IPS-NIHi11 (cell line): ENCODE data around the gene SCTR.

Experiments
- DNase-seq: peaks from one replicate; pipeline ENCODE4 v3.0.0; 2012; ENCODE audit warnings: mixed read lengths, low spot score

SCTR gene

DNA sequence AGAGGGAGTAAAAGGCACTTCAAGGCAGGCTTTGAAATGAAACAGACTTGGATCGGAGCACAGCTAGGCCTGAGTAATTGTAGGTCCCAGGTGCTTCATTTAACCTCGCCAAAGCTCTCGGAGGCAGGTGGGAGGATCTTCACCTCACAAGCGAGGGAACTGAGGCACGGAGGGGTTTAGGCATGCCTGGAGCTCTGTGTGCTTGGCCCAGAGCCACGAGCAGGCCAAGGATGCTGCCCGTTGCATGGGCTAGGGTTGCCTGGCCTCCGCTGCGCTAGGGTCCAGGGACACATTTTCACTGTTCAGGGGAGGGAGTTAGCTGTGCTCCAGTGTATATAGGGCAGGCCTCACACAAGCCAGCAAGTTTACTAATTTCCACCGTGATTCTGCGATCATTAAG, 81.4 kb downstream of the SCTR start:
- DNase-seq: no peak

DNA sequence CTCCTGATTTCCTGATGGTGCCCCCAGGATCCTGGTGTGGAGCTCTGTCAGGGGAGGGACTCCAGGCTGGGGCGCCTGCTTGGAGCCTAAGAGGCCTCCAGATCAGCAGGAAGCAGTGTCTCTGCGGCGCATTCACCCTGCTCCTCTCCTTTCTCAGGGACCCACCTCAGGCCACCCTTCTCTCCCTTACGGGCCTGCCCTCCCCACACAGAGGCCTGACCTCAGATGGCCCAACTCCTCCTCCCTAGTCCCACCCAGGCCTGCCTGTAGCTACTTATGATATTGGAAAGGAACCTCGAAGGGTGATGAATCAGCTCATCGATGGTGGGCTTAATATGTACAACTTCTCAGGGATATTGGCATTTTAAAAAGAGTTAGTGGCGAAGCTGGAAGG, 82.1 kb downstream of the SCTR start:
- no peak for DNase-seq

DNA sequence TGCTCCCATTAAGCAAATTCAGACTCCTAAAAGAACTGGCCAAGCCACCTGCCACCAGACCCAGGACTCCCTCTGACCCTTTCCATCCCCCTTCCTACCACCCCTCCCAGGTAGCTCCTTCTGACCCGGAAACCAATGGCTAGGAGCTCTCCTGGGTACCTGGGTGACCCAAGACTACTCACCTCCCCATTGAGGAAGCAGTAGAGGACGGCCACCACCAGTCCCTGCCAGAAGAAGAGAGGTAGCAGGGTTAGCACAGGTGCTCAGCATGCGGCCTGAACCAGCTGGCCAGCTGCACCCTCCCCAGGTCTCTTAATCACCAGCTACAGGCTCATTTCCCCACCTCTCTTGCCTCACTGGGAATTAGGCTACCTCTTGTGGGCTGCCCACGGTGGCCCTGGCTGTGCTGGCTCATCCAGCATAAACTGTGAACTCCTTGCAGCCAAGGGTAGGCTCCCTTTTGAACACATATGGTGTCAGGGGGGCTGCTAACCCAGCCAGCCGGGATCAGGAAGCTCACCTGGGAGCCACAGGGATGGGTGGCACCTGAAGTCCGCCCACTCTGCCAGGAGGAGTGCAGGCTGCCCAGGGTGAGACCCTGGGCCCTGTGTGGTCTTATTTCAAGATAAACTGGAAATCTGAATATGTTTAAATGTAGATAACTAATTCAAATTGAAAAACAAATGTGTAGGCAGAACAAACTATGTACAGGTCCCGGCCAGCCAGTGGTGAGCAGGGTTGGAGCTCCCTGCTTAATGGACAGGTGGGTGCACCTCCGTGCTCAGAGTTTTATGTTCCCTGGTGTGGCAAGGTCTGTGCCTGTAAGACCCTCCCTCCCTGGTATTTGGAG, 82.7 kb downstream of the SCTR start:
- DNase-seq: no peak

DNA sequence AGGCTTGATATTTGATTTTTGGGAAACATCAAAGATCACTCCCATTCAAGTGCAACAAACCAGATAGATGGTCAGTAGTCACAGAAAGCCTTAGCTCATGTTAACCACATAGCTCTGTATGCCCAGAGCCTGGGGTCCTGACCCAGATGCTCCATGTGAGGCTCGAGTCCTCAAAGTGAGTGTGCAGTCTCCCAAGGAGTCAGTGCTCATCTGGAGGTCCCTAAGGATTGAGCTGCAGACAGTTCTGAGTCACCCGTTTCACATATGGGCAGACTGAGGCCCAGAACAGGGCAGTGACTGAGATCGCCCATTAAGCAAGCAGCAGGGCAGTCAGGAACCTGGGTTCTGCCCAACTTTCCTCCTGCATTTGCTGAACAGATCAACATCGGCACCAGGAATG, 83.4 kb downstream of the SCTR start:
- DNase-seq: no peak

DNA sequence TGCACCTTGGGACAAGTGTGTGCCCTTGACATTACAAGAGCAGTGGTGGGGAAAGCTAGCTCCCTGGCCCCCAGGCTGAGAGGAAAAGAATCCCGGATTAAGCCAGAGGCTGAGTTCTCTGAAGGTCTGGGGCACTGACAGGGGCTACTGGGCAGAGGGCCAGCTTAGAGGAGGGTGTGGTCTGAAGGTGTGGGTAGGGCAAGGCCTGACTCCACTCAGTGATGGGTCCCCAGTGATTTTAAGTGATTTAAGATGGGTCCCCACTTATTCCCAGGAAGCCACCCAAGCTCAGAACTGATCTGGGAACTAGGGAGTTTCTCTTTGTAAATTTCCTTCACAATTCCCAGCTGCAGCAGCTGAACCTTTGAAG, 83.8 kb downstream of the SCTR start:
- no peak for DNase-seq

DNA sequence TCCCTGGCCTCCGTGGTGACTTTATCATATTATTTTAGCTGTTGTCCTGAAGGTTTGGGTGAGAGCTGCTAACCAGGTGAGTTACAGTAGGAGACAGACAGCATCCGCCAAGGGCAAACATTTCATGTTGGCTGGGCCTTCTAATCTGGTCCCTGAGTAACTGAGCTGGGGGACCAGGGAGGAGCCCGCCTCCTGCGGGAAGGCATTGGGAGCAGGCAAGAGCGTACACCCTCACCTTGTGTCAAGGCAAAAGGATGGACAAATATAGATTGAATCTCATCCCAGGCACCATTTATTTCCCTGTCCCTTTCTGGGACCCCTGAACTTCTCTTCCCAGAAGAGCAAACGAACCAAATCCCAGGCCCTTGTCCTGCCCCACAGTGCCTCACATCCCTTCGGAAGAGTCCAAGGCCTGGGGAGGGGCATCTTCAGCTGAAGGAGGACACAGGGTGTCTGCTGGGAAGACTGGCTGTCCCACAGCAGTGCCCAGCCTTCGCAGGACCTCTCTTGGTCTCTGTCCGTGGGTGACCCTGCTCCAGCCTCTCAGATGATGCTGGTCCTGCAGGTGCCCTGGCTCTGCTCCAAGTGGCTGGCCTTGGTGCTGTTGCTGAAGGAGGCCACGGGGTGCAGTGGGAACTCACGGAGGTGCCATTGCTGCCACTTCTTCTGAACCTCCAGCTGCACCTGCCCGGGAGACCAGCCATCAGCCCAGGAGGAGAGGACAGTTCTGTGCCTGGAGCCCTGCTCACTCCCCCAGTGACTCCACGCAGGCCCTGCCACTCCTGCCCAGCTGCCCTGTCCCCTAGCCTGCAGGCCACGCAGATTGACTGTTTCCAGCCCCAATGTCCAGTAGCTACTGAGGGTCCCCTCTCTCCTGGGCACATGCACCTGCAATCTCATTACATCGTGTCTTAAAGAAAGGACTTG, 84.4 kb downstream of the SCTR start:
- no peak for DNase-seq

DNA sequence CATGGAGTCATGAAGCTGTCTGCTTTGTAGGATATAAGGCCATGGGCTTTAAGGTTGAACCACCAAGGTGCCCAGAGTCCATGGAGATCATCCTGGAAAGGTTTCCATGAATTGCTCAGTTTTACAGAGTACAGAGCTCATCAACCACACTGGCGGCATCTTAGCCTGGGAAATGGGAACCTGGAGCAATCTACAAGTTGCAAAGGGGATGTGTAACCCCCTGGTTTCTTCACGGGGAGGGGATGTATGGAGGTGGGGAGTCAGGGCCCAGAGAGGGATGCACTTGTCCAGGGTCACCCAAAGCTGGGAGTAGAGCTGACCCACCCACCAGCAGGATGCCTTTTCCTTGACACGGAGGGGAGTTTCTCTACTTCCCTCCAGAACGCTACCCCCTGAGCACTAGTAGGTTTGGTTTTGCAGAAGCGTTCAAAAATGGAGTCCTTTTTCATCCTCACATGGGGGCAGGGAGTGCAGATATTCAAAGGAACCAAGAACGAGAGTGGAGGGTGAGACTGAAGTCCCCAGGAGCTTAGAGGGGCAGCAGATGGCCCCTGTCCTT, 85.5 kb downstream of the SCTR start:
- no peak for DNase-seq

DNA sequence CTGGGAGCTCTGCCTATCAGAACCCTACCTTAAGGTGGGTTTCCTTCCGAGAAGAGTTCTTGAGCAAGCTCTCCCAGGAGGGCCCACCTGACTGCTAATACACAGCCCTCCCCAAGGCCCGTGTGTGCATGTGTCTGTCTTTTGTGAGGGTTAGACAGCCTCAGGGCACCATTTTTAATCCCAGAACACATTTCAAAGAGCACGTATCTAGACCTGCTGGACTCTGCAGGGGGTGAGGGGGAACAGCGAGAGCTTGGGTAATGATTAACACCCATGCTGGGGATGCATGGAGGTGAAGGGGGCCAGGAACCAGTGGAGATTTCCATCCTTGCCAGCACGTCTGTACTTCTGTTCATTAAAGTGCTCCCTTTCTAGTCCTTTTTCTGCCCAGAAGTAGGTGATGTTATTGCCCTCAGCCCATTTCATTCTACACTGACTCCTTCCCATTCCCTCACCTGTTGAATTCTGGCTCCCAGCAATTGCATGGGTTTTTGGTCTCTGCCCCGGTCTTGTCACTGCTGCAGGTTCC, 86.1 kb downstream of the SCTR start:
- no peak for DNase-seq

DNA sequence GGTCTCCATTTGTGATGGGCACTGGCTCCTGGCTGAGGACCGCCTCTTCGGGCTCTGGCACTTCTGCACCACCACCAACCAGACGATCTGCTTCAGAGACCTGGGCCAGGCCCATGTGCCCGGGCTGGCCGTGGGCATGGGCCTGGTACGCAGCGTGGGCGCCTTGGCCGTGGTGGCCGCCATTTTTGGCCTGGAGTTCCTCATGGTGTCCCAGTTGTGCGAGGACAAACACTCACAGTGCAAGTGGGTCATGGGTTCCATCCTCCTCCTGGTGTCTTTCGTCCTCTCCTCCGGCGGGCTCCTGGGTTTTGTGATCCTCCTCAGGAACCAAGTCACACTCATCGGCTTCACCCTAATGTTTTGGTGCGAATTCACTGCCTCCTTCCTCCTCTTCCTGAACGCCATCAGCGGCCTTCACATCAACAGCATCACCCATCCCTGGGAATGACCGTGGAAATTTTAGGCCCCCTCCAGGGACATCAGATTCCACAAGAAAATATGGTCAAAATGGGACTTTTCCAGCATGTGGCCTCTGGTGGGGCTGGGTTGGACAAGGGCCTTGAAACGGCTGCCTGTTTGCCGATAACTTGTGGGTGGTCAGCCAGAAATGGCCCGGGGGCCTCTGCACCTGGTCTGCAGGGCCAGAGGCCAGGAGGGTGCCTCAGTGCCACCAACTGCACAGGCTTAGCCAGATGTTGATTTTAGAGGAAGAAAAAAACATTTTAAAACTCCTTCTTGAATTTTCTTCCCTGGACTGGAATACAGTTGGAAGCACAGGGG, 87.1 kb downstream of the SCTR start:
- no peak for DNase-seq

DNA sequence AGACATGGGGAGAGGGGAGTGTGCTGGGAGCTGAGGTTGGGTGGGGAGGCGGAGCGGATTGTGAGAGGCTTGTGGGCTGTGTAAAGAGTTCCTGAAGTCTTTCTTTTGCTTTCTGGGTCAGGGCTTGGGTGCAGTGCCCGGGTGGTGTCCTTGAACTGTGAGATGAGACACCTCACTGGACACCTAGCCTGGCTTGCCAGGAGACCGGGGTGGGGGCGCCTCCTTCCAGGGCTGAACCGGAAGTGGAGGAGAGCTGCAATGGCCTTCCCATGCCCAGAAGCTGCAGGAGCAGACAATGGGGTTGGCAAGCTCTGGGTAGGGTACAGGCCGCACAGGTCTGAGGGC, 88.4 kb downstream of the SCTR start:
- DNase-seq: no peak

DNA sequence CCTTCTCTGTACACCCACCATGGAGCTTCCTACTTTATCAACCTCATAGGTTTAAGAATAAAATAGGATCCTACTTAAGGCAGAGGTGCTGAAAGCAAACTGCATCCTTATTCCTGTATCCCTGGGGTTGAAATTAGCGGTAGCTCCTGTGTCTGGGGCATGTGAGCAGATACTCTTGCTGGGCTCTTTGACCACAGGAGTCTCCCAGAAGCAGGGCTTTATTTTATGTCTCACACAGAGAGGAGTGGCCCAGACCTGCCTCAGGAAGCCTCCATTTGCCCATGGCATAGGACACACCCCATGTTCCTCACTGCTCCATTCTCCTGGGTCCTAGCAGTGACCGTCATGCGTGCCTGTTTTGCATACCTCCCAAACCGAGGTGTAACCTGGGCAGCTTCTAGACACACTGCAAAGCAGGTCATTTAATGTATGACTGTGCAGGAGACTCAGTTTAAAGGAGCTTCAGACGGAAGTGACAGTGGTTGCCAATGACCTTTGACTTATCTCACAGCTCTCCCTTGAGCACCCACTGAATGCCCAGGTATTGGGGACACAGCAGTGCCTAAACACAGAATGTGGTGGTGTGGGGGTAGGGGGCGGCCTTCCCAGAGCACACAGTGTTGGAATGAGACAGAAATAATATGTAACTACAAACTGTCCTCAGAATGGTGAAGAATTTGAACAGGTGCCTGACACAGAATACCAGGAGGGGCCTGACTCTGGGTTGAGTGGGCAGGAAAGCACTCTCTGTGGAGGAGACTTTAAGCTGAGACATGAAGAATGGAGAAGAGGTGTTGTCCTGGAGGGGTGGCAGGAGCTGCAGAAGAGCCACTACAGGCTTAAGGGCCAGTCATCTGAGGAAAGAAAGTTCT, 89.0 kb downstream of the SCTR start:
- no peak for DNase-seq

DNA sequence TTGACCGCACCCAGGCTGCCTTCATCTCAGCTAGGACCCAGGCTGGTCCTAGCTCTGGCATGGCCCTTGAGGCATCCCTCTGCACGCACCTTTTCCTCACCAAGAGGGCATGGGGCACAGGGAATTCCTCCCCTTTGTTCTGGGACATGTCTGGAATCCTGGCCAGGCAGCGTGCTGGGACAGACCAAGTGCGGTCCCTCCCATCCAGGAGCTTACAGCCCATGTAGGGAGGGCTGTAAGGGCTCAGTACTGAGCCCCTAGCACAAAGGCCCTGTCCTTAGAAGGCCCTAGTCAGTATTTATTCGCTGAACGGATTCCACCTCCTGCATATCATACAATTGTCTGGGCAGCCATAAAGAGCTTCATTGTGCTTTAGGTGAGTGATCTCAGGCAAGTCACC, 89.6 kb downstream of the SCTR start:
- DNase-seq: no peak

DNA sequence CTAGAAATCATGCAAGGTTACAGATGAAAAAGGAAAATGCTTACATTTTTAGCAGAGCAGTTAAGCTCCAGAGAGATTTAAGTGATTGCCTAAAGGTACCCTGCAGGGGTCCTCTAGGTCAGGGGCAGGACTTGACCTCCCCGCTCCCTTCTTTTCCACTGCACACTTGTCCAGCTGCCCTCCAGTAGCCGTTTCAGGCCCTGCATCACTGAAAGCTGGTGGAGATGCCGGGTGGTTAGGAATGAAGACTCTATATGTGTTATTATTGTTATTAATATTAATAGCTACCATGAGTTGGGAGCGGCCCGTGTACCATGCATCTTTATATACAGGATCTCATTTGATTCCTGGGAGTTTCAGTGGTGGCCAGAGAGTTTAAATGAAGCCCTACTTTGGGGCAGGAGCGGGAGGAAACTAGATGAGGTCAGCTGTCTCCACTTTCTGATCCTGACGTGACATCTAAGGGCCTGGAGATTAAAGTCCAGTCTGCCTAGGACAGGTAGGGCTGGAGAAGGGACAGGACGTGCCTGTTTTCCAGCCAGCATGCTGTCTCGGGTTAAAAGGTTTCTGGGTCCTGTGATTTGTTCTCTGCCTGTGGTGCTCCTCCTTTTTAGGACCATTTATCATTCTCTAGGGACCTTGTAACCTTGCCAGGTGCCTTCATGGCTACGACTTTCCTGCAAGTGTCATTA, 90.5 kb downstream of the SCTR start:
- no peak for DNase-seq

DNA sequence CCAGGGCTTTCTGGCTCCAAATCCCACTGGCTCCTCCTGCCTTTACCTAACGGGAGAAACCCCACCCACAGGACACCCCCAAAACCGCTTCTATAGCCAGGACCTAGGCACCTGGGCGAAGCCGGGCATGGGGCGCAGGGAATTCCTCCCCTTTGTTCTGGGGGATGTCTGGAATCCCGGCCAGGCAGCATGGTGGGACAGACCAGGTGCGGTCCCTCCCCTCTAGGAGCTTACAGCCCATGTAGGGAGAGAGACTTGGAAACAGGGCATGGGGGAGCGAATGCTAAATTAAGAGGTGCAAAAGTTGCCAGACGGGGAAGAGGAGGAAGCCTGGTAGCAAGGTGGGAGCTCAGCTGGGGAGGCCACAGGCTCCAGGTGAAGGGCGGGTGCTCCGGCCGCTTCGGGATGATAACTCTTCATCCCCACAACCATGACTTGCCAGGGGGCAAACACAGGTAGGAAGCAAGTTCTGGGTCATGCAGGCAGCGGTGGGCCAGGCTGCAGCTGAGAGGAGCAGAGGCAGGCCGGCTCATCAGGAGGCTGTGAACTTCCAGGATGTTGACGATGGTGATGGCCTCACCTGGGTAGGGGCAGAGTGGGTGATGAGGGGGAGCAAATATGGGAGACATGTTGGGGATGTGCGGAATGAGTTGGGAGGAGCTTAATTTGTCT, 91.3 kb downstream of the SCTR start:
- no peak for DNase-seq

DNA sequence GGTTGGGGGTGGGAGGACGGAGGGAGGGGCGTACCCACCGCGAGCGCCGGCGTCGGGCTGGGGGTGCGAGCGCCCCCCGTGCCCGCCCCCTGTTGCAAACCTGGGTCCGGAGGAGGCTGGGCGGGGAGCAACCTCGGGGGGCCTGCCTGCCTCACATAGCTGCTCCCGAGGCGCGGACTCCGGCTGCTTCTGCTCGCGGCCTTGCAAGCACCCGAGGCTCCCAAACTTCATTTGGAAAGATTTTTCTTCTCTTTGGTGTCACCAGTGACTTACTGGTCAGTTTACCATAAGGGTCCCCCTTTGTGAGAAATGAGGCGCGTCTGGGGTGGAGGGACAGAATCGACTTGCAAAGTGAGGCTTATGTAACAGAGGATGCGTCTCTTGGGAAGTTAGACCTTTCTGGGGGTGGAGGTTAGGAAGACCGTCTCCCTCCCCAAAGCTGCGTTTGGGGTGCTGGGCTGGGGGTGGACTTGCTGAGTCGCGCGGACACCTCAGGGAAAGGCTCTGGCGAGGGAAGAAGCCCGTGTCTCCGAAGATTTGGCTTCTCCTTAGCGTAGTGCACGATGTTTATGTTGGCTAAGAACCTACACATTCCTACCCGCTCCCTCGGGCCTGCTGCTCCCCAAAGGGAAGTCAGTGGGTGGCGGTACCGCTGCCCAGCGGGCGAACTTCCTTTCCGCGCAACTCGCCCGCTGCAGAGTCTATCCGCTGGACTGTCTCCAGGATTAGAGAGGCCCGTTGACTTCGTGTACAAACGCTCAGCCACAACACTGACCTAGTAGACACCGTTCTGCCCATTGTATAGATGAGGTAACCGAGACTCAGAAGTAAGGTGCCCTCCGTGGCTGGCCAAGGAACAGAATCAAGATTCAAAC, 92.1 kb downstream of the SCTR start:
- peak; percentile 50 for DNase-seq

DNA sequence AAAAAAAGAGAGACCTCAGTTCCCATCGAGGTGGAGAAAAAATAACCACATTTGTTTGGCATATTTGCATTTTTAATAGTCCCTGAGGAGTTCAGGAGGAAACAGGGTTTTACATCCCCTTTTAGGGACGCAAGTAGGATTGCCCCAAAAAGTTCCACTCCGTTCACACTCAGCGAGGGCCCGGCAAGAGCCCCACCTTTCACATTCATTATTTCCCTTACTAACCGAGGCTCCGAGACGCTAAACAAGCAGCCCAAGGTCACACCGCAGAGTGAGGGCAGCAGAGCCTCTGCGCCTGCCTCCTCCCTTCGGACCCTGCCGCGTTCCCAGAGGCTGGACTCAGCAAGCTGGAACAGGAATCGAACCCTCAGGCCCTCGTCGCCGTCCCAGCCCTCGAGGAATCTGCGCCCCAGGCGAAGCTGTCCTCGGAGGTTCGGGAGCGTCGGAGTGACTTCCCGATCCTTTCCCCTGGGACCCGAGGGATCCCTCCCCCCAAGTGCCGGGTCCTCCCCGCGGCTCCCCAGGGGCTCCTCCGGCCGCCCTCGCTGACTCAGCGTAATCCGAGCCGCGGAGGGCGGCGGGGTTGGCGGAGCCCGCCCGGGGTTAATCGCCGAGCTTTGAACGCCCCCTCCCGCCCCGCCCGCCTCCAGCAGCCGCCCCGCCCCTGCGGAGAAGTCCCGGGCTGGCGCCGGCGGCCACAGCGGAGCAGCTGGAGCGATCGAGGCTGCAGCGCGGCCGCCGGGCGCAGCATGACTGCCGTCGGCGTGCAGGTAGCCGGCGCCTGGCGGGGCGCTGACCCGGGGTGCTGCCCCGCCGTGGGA, 92.9 kb downstream of the SCTR start, which contains the start of gene TMEM37:
TMEM37 (plus strand) TSS at position 700 of the 821 bp plus-strand sequence; CDS start at position 750, 50 bp downstream.
- DNase-seq: peak; percentile 94

DNA sequence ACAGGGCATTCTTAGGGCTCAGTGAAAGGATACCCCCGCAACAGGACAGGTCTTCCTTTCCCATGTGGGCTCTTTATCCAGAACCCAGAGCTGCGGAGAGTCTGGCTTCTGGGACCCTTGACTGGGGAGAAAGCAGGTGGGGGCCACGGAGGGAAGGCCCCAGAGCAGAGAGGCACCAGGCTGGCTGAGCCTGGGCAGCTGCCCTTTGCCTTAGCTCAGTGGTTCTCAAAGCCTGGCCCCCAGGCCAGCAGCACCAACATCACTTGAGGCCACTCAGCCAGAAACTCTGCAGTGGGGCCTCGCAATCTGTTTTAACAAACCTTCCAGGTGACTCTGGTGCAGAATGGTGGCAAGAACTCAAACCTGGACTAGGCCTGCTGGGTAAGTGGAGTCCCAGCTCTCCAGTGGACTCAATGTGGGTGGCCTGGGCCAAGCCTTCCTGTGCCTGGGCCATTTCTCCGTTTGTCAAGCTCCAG, 94.2 kb downstream of the SCTR start:
- no peak for DNase-seq
